CD1c-positive myeloid dendritic cell (primary cell): ENCODE data around the gene STXBP3.
"Not testable (repeated sequence)": the region's sequence is repeated elsewhere in the genome, so short reads cannot be mapped to it uniquely, and the experiment has no call there.

Experiments
- DNase-seq: peaks from one replicate; pipeline ENCODE4 v3.0.0-alpha.2; 2016; ENCODE audit errors: extremely low spot score

STXBP3 gene, protein sequence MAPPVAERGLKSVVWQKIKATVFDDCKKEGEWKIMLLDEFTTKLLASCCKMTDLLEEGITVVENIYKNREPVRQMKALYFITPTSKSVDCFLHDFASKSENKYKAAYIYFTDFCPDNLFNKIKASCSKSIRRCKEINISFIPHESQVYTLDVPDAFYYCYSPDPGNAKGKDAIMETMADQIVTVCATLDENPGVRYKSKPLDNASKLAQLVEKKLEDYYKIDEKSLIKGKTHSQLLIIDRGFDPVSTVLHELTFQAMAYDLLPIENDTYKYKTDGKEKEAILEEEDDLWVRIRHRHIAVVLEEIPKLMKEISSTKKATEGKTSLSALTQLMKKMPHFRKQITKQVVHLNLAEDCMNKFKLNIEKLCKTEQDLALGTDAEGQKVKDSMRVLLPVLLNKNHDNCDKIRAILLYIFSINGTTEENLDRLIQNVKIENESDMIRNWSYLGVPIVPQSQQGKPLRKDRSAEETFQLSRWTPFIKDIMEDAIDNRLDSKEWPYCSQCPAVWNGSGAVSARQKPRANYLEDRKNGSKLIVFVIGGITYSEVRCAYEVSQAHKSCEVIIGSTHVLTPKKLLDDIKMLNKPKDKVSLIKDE

DNA sequence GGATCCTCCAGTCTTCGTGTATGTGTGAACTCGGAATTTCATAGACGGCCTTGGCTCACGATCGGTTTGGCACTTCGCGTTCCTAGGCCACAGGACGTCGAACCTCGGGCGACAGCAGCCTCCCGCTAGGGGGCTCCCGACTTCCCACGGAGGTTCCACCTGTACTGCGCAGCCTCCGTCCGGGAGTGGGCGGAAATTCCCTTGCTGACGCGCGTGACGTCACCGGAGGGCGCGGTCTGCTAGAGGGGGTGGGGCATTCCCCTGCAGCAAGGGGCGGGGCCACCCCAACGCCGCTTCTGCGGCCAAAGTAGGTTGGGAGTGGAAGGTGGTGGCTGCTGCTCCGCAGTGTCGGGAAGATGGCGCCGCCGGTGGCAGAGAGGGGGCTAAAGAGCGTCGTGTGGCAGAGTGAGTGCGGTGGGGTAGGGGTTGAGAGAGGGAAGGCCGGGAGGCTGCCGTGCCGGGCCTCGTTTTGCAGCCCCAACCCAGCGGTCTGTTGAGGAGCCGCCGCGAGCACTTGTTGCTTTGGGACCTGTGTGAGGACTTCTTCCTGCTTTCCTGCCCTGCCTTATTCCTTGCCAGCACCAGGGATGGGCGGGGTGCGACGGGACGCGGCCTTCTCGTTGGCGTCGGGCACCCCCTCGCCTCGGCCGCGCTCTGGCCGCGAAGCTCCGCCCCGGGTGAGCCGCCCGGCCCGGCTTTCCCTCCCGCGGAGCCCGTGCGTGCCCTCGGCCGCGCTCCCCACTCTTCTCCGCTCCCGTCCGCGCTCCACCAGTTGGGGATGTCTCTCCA is at the start of gene STXBP3:
TSS of gene STXBP3 (plus strand) at position 293 of the 789 bp plus-strand sequence. CDS start at position 357, 64 bp downstream.
- peak; percentile 100 for DNase-seq

DNA sequence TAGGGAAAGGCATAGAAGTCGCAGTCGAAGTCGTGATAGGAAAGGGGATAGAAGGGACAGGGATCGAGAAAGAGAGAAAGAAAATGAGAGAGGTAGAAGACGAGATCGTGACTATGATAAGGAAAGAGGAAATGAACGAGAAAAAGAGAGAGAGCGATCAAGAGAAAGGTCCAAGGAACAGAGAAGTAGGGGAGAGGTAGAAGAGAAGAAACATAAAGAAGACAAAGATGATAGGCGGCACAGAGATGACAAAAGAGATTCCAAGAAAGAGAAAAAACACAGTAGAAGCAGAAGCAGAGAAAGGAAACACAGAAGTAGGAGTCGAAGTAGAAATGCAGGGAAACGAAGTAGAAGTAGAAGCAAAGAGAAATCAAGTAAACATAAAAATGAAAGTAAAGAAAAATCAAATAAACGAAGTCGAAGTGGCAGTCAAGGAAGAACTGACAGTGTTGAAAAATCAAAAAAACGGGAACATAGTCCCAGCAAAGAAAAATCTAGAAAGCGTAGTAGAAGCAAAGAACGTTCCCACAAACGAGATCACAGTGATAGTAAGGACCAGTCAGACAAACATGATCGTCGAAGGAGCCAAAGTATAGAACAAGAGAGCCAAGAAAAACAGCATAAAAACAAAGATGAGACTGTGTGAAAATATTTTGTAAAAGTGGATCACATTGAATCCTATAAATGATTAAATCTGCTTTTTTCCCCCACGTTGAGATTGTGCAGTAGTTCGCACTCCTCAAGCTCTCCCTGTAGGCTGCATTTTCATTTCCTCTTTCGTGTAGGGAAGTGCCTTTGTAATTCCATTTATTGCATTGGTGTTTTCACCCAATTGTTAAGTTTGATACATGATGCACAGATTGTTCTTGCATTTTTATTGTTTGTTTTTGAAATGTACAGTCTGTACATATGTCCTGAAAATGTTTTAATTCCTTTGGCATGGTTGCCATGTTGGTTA is 46.8 kb upstream of the STXBP3 start:
- DNase-seq: peak; percentile 78

DNA sequence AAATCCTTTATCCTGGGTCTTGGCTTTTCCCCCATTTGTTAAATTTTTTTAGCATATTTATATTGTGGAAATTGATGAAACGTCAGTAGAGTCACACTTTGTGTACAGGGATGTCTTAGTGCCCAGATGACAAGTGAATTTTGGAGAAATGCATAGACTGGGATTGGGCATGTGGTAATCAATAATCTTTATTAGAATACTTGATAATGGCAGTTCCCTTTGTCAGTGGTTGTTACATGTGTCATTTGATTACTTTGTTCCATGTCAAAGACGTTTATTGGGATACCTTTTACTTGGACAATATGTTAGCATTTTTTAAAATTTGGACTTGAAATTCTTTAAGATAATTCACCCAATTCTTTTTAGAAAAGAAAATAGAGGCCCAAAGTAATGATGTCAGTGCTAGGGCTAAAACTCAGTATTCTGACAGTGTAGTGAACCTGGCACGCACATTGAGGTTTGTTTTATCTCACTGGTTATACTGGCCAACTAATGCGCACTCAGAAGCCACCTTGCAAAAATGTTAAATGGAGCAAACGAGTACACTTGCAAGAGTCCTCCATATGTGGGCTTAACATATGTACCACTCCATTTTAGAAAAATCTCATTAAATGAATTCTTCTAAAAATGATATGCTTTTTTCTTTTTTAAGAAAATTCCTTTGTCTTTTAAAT is 45.2 kb upstream of the STXBP3 start:
- DNase-seq: no peak

DNA sequence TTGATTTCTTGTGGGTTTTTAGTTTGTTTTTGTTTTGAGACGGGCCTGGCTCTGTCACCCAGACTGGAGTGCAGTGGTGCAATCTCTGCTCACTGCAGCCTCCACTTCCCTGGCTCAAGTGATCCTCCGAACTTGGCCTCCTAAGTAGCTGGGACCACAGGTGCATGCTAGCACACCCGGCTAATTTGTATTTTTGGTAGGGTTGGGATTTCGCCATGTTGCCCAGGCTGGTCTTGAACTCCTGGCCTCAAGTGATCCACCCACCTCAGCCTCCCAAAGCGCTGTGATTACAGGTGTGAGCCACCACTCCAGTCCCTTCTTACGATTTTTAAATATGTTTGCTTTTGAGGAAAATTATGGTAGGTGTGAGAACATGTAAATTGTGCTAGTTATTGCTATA is 44.4 kb upstream of the STXBP3 start:
- DNase-seq: not testable (repeated sequence)

DNA sequence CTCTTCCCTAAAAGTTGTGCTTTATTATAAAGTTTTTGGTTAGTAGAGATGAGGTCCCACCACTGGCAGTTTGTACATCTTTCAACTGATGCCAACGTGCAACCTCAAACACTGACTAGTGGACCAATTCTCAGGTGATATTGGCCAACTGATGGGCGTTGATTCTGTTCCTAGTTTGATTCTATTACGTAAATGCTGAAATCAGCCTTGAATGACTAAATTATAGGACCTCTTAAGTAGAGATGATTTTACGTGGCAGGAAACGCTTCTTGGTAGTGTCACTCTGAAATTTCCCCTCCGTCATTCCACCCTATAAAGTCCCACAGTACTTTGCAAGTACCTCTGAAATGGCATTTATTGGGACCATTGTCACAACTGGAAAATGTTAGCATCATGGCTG is 42.5 kb upstream of the STXBP3 start:
- DNase-seq: peak; percentile 20

DNA sequence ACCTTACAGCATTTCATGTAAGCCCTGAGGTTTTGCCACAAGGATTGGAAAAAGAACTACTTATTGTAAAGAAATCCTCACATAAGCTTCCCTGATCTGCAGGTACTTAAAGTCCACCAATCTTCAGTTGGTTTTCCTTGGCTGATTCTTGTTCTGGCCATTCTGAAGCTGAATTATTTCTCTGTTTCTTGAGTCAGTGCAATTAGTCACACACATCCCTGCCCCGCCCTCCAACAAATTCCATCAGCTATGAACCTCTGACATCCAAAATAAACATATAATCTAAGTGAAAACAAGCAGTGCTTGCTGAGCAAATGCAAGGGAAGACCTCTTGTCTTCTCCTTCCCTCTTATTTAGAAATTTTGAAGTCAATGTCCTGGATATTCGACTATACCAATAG is 42.0 kb upstream of the STXBP3 start:
- DNase-seq: no peak

DNA sequence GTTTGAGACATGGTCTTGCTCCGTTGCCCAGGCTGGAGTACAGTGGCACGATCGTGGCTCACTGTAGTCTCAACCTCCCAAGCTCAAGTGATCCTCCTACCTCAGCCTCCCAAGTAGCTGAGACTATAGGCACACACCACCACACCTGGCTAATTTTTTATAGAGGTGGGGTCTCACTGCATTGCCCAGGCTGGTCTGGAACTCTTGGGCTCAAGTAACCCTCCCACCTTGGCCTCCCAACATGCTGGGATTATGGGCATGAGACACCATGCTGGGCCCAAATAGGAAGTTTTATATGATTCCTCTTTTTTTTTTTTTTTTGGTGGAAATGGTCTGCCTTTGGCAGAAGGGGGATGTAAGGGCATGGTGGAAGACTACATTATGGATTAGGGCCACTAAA is 39.8 kb upstream of the STXBP3 start:
- DNase-seq: no peak

DNA sequence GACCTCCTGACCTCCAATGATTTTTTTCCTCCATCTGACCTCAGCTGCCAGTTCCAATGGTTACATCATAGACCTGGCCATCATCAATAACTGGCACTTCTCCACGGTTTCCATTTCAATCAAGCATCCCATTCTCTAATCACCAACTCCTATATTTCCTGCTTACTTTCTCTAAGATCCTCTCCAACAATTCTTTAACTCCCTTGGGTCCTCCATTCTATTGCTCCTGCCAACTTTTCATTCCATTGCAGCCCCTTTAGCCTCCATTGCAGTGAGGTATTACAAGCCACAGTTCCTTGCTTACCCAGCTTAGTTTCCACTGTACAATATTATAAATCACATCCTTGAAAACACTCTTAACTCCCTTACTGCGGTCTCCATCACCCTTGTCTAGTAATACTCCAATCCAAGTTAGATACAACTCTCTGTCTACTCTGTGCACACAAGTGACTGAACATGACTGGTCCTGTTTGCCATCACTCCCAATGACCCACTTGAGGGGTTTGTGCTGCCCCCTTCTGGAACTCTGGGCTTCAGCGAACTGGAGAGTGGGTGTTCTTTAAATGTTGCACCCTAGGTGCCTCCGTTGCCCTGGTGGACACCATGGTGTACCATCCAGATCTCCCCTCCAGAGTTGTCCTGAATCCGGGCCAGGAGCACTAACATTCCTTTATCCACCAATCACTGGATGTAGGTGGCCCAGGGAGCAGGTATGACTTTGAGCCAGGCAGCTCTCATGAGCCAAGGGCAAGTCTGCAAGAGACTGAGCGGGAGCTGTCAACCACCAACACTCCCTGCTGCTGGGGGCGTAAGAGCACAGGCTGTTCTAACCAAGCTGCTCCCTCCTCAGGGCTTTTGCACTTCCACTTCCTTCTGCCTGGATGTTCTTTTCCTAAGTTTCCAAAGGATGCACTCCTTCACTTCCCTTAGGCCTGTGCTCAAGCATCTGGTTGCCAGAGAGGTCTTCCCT is 37.5 kb upstream of the STXBP3 start:
- DNase-seq: peak; percentile 47

DNA sequence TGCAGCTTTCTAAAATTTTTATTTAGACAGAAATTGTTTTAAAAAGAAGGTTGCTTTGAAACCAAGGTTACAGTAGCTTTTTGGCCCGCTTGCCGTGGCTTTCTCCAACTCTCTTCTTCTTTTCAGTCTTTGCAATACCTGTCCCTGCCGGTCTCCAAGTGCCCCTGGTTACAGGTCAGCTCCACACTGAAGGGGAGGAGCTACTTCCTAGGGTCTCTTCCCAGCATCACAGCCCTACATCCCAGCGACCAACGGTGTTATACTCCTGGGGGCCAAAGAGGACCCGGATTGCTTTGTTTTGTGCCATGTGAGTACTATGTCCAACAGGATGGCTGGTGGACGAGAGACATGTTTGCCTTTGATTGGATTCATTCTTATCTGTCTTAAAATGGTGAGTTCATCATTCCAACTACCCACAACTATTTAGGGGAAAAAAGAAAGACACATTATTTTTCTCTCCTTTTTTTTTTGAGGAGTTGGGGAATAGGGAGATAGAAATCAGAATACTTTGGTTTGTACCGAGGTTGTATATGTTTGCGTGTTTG is 33.8 kb upstream of the STXBP3 start, which contains the start of gene FNDC7:
TSS of gene FNDC7 (plus strand) at position 303 of the 545 bp plus-strand sequence. CDS start at position 329, 26 bp downstream.
- DNase-seq: no peak

DNA sequence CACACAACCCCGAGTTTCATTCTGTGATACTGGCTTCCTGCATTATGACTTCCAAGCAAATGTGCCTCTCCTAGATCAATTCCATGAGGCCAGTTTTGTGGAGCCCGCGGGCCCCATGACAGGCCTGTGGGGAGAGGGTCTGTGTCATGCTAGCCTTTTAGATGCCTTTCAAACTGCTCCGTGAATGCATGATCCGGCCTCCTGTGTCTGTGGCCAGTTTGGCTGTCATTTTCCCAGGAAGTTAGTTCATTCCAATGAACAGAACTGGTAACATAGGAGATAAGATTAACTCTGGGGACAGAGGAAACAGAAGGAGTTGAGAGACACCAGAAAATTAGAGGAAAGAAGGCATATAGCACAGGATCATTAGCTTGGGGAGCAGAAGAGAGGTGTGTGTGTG is 30.5 kb upstream of the STXBP3 start:
- DNase-seq: no peak

DNA sequence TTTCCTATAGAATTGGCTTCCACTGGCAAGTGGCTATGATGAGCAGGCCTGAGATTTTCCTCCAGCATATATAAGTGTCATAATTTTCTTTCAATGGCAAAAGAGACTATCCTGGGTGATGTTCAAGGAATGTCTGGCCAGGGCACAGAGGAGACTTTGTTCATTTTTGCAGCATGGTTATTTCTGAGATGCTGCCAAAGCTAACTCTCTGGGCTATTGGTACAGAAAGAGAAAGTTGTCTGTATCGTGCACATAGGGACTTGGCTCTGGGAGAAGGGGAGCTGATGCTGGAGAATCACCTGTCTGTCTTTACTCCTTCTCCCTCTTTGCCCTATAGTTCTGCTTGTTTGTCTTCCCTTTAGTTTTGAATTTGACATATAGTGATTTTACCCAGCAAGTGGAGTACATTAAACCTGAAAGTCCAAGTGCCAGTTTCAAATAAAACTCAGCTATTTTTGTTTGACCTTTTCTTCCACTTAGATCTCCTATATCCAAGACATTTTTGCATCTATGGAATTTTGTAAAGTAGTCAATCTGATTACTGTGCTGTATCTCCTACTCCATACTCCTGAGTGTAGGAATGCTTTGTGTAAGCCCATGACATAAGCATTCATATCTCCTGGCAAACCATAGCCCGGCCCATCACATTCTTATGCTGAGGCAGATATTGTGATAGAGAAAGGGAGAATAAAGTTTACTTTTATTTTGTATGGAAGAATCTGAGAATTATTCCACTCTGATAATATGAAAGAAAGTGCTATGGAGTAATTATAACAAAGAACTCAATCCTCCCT is 29.8 kb upstream of the STXBP3 start:
- no peak for DNase-seq

DNA sequence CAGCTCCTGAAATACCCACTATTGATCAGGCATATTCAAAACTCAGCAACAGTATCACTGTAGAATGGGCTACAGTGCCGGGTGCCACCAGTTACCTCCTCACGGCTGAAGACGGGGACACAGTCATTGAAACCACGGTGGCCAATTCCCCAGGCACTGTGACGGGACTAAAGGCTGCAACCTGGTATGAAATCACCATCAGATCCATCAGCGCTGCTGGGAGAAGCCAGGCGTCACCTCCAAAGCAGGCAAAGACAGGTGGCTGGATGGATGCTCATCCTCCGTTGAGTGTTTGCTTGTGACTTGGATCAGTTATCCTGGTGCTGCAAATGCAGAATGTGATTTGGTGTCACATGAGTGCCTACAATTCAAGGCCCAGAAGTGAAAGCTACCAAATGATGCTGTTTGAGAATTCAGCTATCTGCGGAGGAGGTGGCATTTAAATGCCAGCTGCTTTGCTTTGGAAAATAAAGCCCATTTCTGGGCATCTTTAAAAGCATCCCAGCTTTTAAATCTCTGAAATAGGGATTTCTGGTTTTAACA is 28.6 kb upstream of the STXBP3 start:
- DNase-seq: no peak

DNA sequence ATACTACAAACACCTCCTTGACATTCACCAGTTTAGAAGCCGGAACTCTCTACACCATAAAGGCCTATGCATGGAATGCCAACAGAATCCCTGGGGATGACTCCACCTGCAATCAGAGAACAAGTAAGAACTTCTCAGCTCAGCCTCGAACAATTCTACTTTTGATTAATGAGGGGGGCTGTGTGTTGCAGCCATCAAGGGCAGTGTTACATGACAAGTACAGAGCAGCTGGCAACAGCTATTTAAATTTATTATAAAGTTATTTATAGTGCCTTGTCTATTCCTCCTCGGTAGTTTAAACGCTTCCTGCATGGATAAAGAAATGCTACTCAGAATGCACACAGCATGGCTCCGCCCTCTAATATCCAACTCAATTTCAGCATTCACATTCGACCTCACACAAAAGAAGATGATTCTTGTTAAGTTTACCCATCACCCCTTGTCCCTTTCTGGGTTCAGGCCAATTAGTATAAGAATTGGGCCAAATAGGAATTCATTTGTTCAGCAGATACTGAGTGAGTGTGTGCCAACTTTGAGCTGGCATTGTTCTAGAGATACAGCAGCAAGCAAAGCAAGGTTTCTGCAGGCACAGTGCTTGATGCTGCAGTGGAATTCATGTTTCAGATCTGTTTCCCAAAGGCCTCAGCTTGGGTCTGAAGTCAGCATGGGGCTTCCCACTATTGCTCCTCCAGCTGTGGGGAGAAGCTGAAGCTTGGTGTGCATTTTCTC is 27.4 kb upstream of the STXBP3 start:
- DNase-seq: no peak

DNA sequence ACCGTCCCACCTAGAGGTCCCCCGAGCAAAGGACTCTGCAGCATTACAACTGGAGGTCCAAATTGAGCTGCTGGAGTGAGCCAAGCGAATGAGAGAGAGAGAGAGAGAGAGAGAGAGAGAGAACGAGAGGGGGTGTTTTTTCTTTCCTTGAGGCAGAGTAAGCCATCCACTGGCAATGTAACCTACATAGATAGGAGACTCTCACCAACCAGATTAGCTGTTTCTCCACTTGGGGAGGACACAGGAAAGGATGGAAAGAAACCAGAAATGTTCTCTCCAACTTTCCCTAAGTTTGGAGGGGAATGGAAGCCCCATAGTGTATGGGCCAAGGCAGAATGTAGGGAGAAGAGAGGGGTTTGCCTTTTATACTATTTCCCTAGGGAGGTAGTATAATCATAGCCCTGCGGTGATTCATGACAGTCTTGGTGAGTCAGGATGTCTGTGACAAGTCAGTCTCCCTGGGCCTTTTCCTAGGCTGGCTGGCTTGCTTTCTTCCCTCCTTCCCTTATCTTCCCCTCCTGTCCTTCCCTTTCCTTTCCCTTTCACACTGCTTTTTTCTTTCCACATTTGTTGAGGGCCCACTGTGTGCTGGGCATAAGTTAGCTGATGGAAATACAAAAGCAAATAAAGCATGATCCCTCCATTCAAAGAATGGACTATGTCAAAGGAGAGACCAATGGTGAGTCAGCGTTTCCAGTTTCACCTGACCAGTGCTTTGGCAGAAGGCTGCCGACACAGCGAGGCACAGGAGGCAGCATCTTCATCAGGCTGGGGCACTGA is 26.6 kb upstream of the STXBP3 start:
- no peak for DNase-seq

DNA sequence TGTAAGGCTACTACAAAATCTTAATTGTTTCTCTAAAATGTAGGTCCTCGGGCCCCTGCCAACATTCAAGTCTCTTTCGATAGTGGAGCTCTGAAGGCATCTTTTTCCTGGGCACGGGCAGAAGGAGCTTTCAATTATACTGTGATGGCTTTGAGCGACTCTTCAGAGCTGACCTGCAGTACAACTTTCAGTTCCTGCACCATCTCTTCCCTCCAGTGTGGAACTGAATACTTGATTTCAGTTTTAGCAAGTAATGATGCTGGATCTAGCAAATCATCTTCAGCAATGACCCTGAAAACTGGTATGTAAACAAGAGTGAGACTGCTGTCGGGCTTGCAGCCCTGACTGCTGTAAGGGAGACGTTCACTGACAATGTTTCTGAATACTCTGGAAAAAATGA is 24.2 kb upstream of the STXBP3 start:
- DNase-seq: no peak

DNA sequence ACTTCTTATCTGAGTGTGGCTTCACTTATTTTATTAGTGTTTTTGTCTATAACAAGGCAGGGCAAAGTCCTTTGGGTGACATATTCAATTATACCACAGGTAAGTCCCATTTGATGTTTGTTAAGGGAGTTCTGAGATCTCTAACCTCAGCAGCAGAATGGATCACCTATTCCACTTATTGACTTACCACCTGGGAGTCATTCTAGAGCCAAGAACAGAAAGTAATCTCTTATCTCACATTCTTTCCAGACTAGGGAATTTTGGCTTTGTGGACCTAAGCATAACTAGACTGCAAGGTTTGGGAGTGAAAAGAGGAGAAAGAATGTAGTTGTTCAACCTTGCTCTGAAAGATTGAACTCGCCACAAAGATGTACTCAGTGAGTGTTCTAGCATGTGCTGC is 20.6 kb upstream of the STXBP3 start:
- DNase-seq: no peak
